HK-2 (cell line): ENCODE results near the gene GNG2.

Experiments
- DNase-seq: peaks from one replicate; pipeline ENCODE4 v3.0.0-alpha.2; 2018; ENCODE audit not compliant: unreplicated experiment

The GNG2 gene

GRCh38 chr14:51855234-51855633, 5.2 kb upstream of the GNG2 start:
- no peak for DNase-seq

- DNase-seq = no peak
Observed at GRCh38 chr14:51856792-51857296, 3.6 kb upstream of the GNG2 start.

- DNase-seq = no peak
Observed at GRCh38 chr14:51859131-51859530, 1.3 kb upstream of the GNG2 start.

GRCh38 chr14:51860825-51861499, 550 bp downstream of the GNG2 start:
- no peak for DNase-seq

- DNase-seq = no peak
Observed at GRCh38 chr14:51862176-51862796, 1.9 kb downstream of the GNG2 start.

- DNase-seq = no peak
Observed at GRCh38 chr14:51862860-51863259, 2.4 kb downstream of the GNG2 start.

- no peak for DNase-seq
Observed at GRCh38 chr14:51865953-51866747, 5.7 kb downstream of the GNG2 start.

- DNase-seq = no peak
Observed at GRCh38 chr14:51867741-51868140, 7.3 kb downstream of the GNG2 start.

- DNase-seq = no peak
Observed at GRCh38 chr14:51868405-51868804, 8.0 kb downstream of the GNG2 start.

- DNase-seq = no peak
Observed at GRCh38 chr14:51869411-51870100, 9.1 kb downstream of the GNG2 start.

GRCh38 chr14:51870606-51871005, 10.2 kb downstream of the GNG2 start:
- DNase-seq = no peak

GRCh38 chr14:51871846-51872245, 11.4 kb downstream of the GNG2 start:
- no peak for DNase-seq

- DNase-seq = no peak
Observed at GRCh38 chr14:51872396-51872795, 12.0 kb downstream of the GNG2 start.

- DNase-seq = no peak
Observed at GRCh38 chr14:51873221-51873893, 12.9 kb downstream of the GNG2 start.

- no peak for DNase-seq
Observed at GRCh38 chr14:51877810-51878209, 17.4 kb downstream of the GNG2 start.

- DNase-seq = no peak
Observed at GRCh38 chr14:51879170-51879569, 18.8 kb downstream of the GNG2 start.

GRCh38 chr14:51880835-51881580, 20.6 kb downstream of the GNG2 start:
- DNase-seq = no peak

GRCh38 chr14:51881636-51882035, 21.2 kb downstream of the GNG2 start:
- no peak for DNase-seq

GRCh38 chr14:51883232-51883631, 22.8 kb downstream of the GNG2 start:
- DNase-seq = no peak

- no peak for DNase-seq
Observed at GRCh38 chr14:51884086-51884927, 23.9 kb downstream of the GNG2 start.
